Epithelial cell of prostate (primary cell): ENCODE results near the gene KCNK18.

Experiments used
- DNase-seq: peaks from one replicate; pipeline ENCODE4 v3.0.0-alpha.2; 2011; ENCODE audit warnings: low read depth, low spot score
- H3K27ac ChIP-seq: fragments of 450-650 bp; 2 replicates; pipeline ENCODE4 v1.5.1; 2017; ENCODE audit warnings: mild to moderate bottlenecking

KCNK18 gene

DNA sequence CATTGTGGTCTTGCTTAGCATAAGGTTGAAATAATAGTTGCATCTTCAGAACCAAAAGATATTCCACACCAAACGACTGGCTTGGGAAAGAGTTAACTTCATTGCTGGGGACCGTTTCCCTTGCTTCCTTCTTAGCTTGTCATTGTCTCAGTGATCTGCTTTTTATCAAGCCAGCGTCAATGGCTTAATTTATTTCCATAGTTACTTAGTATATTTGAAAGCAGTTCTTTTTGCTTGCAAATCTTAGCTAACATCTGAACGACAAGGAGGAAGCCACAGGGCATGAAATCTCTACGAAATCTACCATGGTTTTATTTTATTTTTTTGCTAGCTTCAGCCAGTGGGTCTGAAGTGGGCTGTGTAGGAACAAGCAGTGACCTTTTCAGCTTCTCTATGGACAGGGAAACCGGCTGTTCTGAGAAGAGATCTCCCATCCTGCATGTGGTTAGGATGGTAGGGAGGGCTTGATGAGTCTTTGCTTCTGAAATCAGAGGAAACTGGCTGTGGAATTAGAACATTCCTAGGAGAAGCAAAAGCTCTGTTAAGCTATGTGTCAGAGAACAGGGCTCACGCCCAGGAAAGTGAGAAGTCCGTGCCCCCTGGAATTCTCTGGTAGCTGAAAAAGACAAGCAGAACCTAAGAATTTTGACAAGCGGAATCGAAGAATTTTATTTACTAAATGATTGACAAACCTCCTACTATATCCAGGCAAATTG is 51.6 kb downstream of the KCNK18 start:
- no peak for DNase-seq
- H3K27ac ChIP-seq, result no peak overlapping the region

DNA sequence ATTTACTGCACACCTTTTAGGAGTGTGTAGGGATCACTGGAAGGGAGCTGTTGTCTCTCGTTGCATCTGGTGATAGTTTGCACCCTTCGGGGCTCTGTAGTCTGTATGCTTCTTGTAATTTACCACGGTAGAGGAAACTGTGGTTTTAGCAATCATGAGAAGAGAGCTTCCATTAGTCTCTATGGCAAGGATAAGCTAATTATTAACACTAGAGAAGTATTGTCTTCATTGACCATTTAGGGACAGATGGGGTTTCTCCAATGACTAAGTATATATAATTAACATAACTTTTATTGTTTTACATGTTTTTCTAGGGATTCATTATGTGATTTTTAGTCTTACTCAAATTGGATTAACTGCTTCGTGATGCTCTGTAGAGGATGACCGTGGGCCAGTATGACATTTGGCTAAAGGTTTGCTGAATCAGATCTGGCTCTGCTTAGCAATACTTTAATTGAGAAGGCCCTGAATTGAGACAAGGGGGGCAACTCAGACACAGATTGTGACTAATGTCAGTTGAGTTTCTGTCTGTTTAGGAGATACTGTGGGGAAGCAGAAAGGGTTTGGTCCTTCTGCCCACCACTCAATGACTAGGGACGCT is 52.3 kb downstream of the KCNK18 start:
- DNase-seq, result no peak
- H3K27ac ChIP-seq, result no peak overlapping the region

DNA sequence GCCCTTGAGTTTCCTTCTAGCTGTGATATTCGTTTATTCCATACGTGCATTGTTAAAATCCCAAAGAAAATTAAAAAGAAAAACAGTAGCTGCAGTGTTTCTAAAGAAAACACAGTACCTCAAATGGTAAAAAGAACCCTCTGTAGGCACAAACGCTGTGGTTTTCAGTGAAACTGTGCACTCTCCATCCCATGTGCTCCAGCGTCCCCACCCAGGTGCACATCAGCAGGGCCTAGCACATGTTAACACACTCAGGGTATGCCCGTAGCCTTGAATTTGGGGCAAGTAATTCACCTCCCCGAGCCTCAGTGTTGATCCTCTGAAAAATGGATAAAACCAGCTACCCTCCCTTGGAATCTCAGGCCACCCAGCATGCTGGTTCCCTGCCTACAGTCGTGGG is 53.1 kb downstream of the KCNK18 start:
- no peak overlapping the region for H3K27ac ChIP-seq
- no peak for DNase-seq

DNA sequence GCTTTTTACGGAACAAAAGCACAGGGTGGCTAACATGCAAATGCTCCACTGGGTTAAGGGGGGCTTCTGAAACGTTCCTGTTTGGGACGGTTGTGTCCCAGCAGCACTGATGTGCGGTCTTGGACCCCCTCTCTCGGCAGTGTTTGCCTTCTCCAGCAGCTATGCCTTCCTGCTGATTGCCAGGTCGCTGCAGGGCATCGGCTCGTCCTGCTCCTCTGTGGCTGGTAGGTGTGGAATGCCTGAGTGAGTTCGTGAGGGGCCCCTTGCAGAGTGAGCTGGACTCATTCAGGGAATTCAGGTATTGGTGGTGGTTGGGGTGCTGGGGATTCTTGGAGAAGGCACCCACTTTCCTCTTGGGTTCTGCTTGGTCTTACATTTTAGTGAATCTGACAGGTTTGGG is 56.6 kb downstream of the KCNK18 start:
- H3K27ac ChIP-seq, result no peak overlapping the region
- DNase-seq, result no peak

DNA sequence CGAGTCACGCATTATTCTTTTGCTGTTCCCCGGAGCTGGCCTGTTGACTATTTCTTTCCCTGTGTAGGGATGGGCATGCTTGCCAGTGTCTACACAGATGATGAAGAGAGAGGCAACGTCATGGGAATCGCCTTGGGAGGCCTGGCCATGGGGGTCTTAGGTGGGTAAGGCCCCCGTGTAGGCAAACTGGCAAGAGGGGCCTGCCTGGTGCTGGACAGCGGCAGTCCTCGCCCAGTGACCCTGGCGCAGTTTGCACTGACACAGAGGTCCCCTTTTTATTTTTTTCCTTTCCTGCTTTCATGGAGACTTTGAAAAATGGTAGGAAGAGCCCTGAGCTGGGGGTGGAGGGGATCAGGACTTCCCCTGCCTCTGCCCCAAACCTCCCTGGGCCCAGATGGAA is 57.0 kb downstream of the KCNK18 start:
- DNase-seq, result no peak

DNA sequence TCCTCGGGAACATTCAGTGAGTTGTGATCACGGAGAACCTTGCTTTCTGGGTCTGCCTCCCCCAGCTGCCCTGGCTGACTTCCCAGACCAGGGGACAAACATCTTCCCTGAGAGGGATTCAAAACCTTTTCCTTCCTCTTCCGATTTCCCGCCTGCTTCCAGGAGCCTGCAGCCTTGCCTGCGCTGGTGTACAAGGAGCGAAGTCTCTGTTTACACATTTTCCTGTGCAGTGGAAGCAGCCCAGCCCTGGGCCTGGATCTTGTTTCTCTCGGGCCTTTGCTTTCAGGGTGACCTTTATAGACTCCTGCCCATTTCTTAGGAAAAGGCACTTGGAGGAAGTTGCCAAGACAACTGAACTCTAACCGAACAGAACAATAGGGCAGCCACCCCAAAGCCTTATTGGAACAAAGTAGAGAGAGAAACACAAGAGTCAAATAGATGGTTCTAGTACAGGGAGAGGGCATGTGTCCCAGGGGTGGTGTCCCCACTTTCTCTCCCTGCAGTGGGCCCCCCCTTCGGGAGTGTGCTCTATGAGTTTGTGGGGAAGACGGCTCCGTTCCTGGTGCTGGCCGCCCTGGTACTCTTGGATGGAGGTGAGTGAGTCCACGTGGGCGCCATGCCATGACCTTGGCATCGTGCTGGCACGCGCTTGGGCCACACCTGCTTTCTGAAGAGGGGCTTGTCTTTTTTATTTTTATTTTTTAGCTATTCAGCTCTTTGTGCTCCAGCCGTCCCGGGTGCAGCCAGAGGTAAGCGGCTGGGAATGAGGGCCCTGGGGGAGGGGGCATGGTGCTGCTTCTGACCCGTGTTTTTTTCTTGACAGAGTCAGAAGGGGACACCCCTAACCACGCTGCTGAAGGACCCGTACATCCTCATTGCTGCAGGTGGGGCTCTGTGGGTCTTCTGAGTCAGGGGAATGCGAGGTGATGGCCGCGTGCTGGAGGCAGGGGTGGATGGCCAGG is 57.8 kb downstream of the KCNK18 start:
- H3K27ac ChIP-seq, result no peak overlapping the region
- DNase-seq, result no peak

More for the DNA sequence above, 57.0 kb downstream of the KCNK18 start:
- H3K27ac ChIP-seq, result no peak overlapping the region

DNA sequence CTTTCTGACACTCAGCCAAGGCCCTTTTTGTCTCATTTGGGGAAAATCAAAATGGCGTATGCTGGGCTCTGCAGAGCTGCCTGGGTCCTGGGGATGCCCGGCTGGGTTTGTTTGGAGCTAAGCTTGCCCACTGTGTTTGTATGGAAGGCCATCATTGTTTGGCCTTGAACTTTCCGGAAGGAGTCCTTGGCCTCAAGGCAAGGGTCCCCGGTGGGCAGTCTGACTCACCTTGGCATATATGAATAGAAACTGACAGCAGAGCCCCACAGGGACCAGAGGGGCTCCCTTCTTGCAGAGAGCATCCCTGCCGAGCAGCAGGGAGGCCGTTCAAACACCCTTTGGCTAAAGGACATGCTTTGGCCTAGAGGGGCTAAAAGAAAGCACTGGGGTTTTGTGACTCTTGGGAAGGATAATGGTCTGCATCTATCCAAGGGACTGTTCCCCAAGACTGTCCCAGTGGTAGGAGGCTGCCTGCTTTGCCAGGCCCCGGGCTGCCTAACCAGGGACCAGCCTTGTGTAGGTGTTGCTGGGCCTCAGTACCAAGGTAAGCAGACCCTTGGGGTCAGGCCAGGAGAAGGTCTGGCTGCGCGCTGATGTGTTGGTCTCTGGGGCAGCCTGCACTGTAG is 58.7 kb downstream of the KCNK18 start:
- no peak overlapping the region for H3K27ac ChIP-seq
- no peak for DNase-seq

DNA sequence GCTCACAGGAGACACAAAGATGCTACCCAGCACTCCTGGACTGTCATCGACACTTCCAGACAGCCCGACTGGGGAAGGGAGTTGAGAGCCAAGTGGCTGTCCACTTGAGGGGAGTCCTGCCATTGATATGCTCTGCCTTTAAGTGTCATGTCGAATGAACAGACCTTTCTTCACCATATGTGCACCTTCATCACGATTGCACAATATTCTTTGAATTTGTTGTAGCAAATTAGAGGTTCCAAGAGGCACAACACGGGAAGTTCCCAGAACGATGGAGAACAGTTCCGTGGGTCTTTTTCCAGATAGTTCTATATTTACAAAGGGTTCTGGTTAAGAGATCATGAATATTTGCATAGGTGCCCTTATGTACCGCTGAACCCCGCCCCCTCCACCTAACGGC is 59.6 kb downstream of the KCNK18 start:
- H3K27ac ChIP-seq, result no peak overlapping the region
- no peak for DNase-seq

DNA sequence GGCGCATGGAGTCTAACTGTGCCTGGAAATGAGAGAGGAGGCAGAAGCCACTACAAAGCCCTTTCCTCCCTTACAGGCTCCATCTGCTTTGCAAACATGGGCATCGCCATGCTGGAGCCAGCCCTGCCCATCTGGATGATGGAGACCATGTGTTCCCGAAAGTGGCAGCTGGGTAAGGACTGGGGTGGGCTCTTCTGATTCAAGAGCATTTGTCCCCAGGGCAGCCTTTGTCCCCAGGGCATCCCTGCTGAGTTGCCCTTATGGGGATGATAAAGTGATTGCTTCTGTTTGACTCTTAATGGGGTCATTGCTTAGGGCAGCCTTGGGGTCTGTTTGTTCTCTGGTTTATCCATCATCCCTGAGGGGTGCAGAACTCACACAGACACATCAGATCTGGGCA is 60.4 kb downstream of the KCNK18 start:
- no peak overlapping the region for H3K27ac ChIP-seq
- DNase-seq, result no peak

DNA sequence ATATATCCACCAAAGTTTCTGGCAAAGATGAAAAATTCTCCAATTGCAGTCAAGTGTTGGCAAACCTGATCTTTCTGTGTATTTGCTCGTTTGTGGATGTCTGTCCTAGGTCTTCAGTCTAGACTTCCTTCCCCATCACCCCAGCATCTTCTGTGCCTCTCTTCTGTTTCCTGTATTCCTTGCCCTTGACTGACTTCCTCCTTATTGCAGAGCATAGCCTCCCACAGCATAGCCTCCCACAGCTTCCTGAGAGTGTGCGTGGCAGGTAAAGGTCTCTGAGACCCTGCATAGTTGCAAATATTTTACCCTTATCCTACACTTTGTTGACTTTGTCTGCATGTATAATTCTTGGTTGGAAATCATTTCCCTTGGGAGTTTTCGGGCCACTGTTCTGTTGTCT is 62.0 kb downstream of the KCNK18 start:
- H3K27ac ChIP-seq, result no peak overlapping the region
- DNase-seq, result no peak
